Caki2 (cell line): Measurements from ENCODE around the gene CCR3. TPM values are rescaled to one million over a fixed set of nuclear protein-coding genes. Genes with fewer than 3 reads are reported as not detected.

Experiments
- DNase-seq: peaks from one replicate; pipeline ENCODE4 v3.0.0-alpha.2; 2015; ENCODE audit warnings: low read depth
- in situ Hi-C: cut with HindIII; loops from 2 replicates; pipeline ENCODE4 v1.10.0; 2016; ENCODE audit warnings: low sequenced_read_pairs, low pct_unique_long_range_greater_than_20kb, mixed read lengths
- total RNA-seq: library from RNA; depleted of rRNA; stranded (reverse); fragments of >200 nt; shearing (Covaris generic); gene quantifications from 2 replicates; pipeline ENCODE4 v1.2.3, GENCODE V29; 2014; ENCODE audit warnings: low replicate concordance

CCR3 gene
- total RNA-seq, 1 experiment from 2014 or later = not detected

- in situ Hi-C loops = no loop called here
- no peak for DNase-seq
Measured at GRCh38 chr3:46285931-46286619, 43.8 kb downstream of the CCR3 start.

- DNase-seq = no peak
- in situ Hi-C loops = no loop called here
Measured at GRCh38 chr3:46286947-46287565, 44.8 kb downstream of the CCR3 start.

- no peak for DNase-seq
- in situ Hi-C loops = no loop called here
Measured at GRCh38 chr3:46289551-46289950, 47.3 kb downstream of the CCR3 start.

- in situ Hi-C loops = no loop called here
- DNase-seq = no peak
Measured at GRCh38 chr3:46289966-46290365, 47.7 kb downstream of the CCR3 start.

- in situ Hi-C loops = no loop called here
- no peak for DNase-seq
Measured at GRCh38 chr3:46291046-46291445, 48.8 kb downstream of the CCR3 start.

GRCh38 chr3:46293035-46293724 is 50.9 kb downstream of the CCR3 start:
- in situ Hi-C loops = no loop called here

GRCh38 chr3:46293991-46294833 is 52.0 kb downstream of the CCR3 start:
- in situ Hi-C loops = no loop called here
- DNase-seq = no peak

More at GRCh38 chr3:46293035-46293724, 50.9 kb downstream of the CCR3 start:
- DNase-seq = no peak

GRCh38 chr3:46296826-46297225 is 54.6 kb downstream of the CCR3 start:
- DNase-seq = no peak
- in situ Hi-C loops = no loop called here

GRCh38 chr3:46297658-46298423 is 55.6 kb downstream of the CCR3 start:
- in situ Hi-C loops = no loop called here
- no peak for DNase-seq

GRCh38 chr3:46298871-46299607 is 56.8 kb downstream of the CCR3 start:
- in situ Hi-C loops = no loop called here
- DNase-seq = no peak

GRCh38 chr3:46299608-46300460 is 57.6 kb downstream of the CCR3 start:
- no peak for DNase-seq
- in situ Hi-C loops = no loop called here

GRCh38 chr3:46300461-46300789 is 58.2 kb downstream of the CCR3 start:
- no peak for DNase-seq
- in situ Hi-C loops = no loop called here

GRCh38 chr3:46301122-46301835 is 59.0 kb downstream of the CCR3 start:
- in situ Hi-C loops = no loop called here
- DNase-seq = no peak

GRCh38 chr3:46303240-46303639 is 61.0 kb downstream of the CCR3 start:
- in situ Hi-C loops = no loop called here
- no peak for DNase-seq

- no peak for DNase-seq
- in situ Hi-C loops = no loop called here
Measured at GRCh38 chr3:46304739-46305138, 62.5 kb downstream of the CCR3 start.

GRCh38 chr3:46312991-46313390 is 70.7 kb downstream of the CCR3 start:
- no peak for DNase-seq
- in situ Hi-C loops = no loop called here
